Measurements from ENCODE around the gene IL9R. TPM values are rescaled to one million over a fixed set of nuclear protein-coding genes. Genes with fewer than 3 reads are reported as not detected.
"Not testable (repeated sequence)": the region's sequence is repeated elsewhere in the genome, so short reads cannot be mapped to it uniquely, and the experiment has no call there.

Gene IL9R
- total RNA-seq, 1 experiment from 2014 or later: 0.17 TPM

GRCh38 chrX:156003486-156004185 lies 6.1 kb downstream of the IL9R start:
- H3K36me3 ChIP-seq (replicated peaks; ENCODE audit: control insufficient read depth, insufficient read depth, low read length): no peaks in the 10 kb centered on the region
- DNase-seq: peak; percentile 10
- no peak overlapping the region for H3K4me3 ChIP-seq (ENCODE audit: insufficient read depth, low read depth, low read length)
- no peaks in the 10 kb centered on the region for H3K27me3 ChIP-seq (ENCODE audit: control insufficient read depth, insufficient read depth, low read length)

GRCh38 chrX:156004256-156004655 lies 6.8 kb downstream of the IL9R start:
- peak; percentile 2 for DNase-seq
- no peaks in the 10 kb centered on the region for H3K36me3 ChIP-seq (replicated peaks; ENCODE audit: control insufficient read depth, insufficient read depth, low read length)
- H3K4me3 ChIP-seq (ENCODE audit: insufficient read depth, low read depth, low read length): no peak overlapping the region
- H3K27me3 ChIP-seq (ENCODE audit: control insufficient read depth, insufficient read depth, low read length): no peaks in the 10 kb centered on the region

- no peak overlapping the region for H3K4me3 ChIP-seq (ENCODE audit: insufficient read depth, low read depth, low read length)
- H3K27me3 ChIP-seq (ENCODE audit: control insufficient read depth, insufficient read depth, low read length): no peaks in the 10 kb centered on the region
- no peaks in the 10 kb centered on the region for H3K36me3 ChIP-seq (replicated peaks; ENCODE audit: control insufficient read depth, insufficient read depth, low read length)
- DNase-seq: no peak
Measured at GRCh38 chrX:156004740-156005139, 7.2 kb downstream of the IL9R start.

GRCh38 chrX:156005144-156005543 lies 7.6 kb downstream of the IL9R start:
- Histone ChIP-seq H3K27me3 (ENCODE audit: control insufficient read depth, insufficient read depth, low read length) (no peaks in the 10 kb centered on the region), H3K4me3 (ENCODE audit: insufficient read depth, low read depth, low read length) (no peak overlapping the region)
- peak; percentile 6 for DNase-seq

GRCh38 chrX:156006468-156006867 lies 9.0 kb downstream of the IL9R start:
- not testable (repeated sequence) for DNase-seq; H3K27me3 ChIP-seq (ENCODE audit: control insufficient read depth, insufficient read depth, low read length); H3K36me3 ChIP-seq (replicated peaks; ENCODE audit: control insufficient read depth, insufficient read depth, low read length); H3K4me3 ChIP-seq (ENCODE audit: insufficient read depth, low read depth, low read length)

More at GRCh38 chrX:156005144-156005543, 7.6 kb downstream of the IL9R start:
- no peaks in the 10 kb centered on the region for H3K36me3 ChIP-seq (replicated peaks; ENCODE audit: control insufficient read depth, insufficient read depth, low read length)

GRCh38 chrX:156008379-156008778 lies 10.9 kb downstream of the IL9R start:
- H3K27me3 ChIP-seq (ENCODE audit: control insufficient read depth, insufficient read depth, low read length); H3K4me3 ChIP-seq (ENCODE audit: insufficient read depth, low read depth, low read length); DNase-seq; H3K36me3 ChIP-seq (replicated peaks; ENCODE audit: control insufficient read depth, insufficient read depth, low read length): not testable (repeated sequence)

- Histone ChIP-seq H3K4me3 (ENCODE audit: insufficient read depth, low read depth, low read length) (no peak overlapping the region), H3K27me3 (ENCODE audit: control insufficient read depth, insufficient read depth, low read length) (no peaks in the 10 kb centered on the region), H3K36me3 (replicated peaks; ENCODE audit: control insufficient read depth, insufficient read depth, low read length) (no peaks in the 10 kb centered on the region)
- no peak for DNase-seq
Measured at GRCh38 chrX:156008915-156009314, 11.4 kb downstream of the IL9R start.

GRCh38 chrX:156009691-156010090 lies 12.2 kb downstream of the IL9R start:
- not testable (repeated sequence) for H3K4me3 ChIP-seq (ENCODE audit: insufficient read depth, low read depth, low read length); H3K27me3 ChIP-seq (ENCODE audit: control insufficient read depth, insufficient read depth, low read length); DNase-seq; H3K36me3 ChIP-seq (replicated peaks; ENCODE audit: control insufficient read depth, insufficient read depth, low read length)

- not testable (repeated sequence) for DNase-seq; H3K36me3 ChIP-seq (replicated peaks; ENCODE audit: control insufficient read depth, insufficient read depth, low read length); H3K27me3 ChIP-seq (ENCODE audit: control insufficient read depth, insufficient read depth, low read length); H3K4me3 ChIP-seq (ENCODE audit: insufficient read depth, low read depth, low read length)
Measured at GRCh38 chrX:156013286-156013953, 15.9 kb downstream of the IL9R start.

- H3K4me3 ChIP-seq (ENCODE audit: insufficient read depth, low read depth, low read length); H3K36me3 ChIP-seq (replicated peaks; ENCODE audit: control insufficient read depth, insufficient read depth, low read length); H3K27me3 ChIP-seq (ENCODE audit: control insufficient read depth, insufficient read depth, low read length); DNase-seq: not testable (repeated sequence)
Measured at GRCh38 chrX:156019846-156020245, 22.4 kb downstream of the IL9R start.

- not testable (repeated sequence) for H3K36me3 ChIP-seq (replicated peaks; ENCODE audit: control insufficient read depth, insufficient read depth, low read length); DNase-seq
Measured at GRCh38 chrX:156023002-156023401, 25.5 kb downstream of the IL9R start.

GRCh38 chrX:156024949-156025492 lies 27.5 kb downstream of the IL9R start:
- H3K27me3 ChIP-seq (ENCODE audit: control insufficient read depth, insufficient read depth, low read length); DNase-seq; H3K4me3 ChIP-seq (ENCODE audit: insufficient read depth, low read depth, low read length); H3K36me3 ChIP-seq (replicated peaks; ENCODE audit: control insufficient read depth, insufficient read depth, low read length): not testable (repeated sequence)

More at GRCh38 chrX:156023002-156023401, 25.5 kb downstream of the IL9R start:
- H3K4me3 ChIP-seq (ENCODE audit: insufficient read depth, low read depth, low read length); H3K27me3 ChIP-seq (ENCODE audit: control insufficient read depth, insufficient read depth, low read length): not testable (repeated sequence)

GRCh38 chrX:156028653-156029237 lies 31.2 kb downstream of the IL9R start:
- not testable (repeated sequence) for H3K27me3 ChIP-seq (ENCODE audit: control insufficient read depth, insufficient read depth, low read length); H3K4me3 ChIP-seq (ENCODE audit: insufficient read depth, low read depth, low read length); H3K36me3 ChIP-seq (replicated peaks; ENCODE audit: control insufficient read depth, insufficient read depth, low read length); DNase-seq

- not testable (repeated sequence) for H3K27me3 ChIP-seq (ENCODE audit: control insufficient read depth, insufficient read depth, low read length); H3K4me3 ChIP-seq (ENCODE audit: insufficient read depth, low read depth, low read length); DNase-seq; H3K36me3 ChIP-seq (replicated peaks; ENCODE audit: control insufficient read depth, insufficient read depth, low read length)
Measured at GRCh38 chrX:156029296-156029695, 31.8 kb downstream of the IL9R start.
